ENCODE results near the gene ADD3.

DNA sequence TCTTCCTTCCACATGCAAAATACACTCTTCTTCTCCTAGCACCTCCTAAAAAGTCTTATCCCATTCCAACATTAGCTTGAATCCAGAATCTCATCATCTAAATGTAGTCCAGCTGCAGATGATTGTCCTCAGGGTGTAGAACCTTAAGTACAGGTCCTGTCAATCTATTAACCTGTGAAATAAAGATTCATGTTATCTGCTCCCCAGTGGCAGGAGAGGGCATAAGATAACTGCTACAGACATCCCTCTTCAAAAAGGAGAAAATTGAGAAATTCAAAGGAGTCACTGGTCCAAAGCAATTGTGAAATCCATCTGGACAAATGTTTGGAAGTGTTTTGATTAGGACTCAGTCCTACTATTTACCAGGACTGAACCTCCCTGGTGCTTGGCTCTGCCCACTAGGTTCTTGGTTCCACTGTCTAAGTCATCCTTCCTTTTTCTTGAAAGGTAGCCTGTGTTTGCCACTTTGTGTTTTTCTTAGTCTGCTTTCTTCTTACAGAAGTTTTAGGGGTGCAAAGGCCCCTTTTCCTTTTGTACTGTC is 96.2 kb downstream of the ADD3 start:
- TF ChIP-seq, protein P1, sequence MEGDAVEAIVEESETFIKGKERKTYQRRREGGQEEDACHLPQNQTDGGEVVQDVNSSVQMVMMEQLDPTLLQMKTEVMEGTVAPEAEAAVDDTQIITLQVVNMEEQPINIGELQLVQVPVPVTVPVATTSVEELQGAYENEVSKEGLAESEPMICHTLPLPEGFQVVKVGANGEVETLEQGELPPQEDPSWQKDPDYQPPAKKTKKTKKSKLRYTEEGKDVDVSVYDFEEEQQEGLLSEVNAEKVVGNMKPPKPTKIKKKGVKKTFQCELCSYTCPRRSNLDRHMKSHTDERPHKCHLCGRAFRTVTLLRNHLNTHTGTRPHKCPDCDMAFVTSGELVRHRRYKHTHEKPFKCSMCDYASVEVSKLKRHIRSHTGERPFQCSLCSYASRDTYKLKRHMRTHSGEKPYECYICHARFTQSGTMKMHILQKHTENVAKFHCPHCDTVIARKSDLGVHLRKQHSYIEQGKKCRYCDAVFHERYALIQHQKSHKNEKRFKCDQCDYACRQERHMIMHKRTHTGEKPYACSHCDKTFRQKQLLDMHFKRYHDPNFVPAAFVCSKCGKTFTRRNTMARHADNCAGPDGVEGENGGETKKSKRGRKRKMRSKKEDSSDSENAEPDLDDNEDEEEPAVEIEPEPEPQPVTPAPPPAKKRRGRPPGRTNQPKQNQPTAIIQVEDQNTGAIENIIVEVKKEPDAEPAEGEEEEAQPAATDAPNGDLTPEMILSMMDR (IDR thresholded peaks at IDR 0.05) = no peak
- TF ChIP-seq POLR2A (IDR thresholded peaks at IDR 0.05) = no peak

Measured in heart left ventricle (tissue), 13 donors.